T-cell (primary cell): ENCODE results near the gene SLC35D2. TPM values are rescaled to one million over a fixed set of nuclear protein-coding genes. Genes with fewer than 3 reads are reported as not detected.
"Not testable (repeated sequence)": the region's sequence is repeated elsewhere in the genome, so short reads cannot be mapped to it uniquely, and the experiment has no call there.

ENCODE experiments used
- ATAC-seq, 4 experiments: fragments of 200-7000 bp in 3 of 4; fragments of 150-1000 bp in 1 of 4; cut with Tn5 transposase; replicated peaks in 1 of 4; 1 replicate in 3 of 4; 2 replicates in 1 of 4; pipeline ENCODE4 v1.10.0; 2021; ENCODE audit warnings: moderate library complexity in 3 of 4, mild to moderate bottlenecking in 2 of 4, moderate number of reproducible peaks in 1 of 4
- CTCF ChIA-PET, 2 donors: fragments of 300-600 bp; sonication (Branson Sonifier 250); formaldehyde crosslinking; loops; one replicate each; lab custom pipeline; 2022; ENCODE audit warnings: antibody characterized with exemption in 2 of 2; lab: Charles Lee
- POLR2A ChIA-PET, 2 donors: fragments of 300-600 bp; sonication (Branson Sonifier 250); formaldehyde crosslinking; loops; one replicate each; lab custom pipeline; 2022; ENCODE audit warnings: antibody characterized with exemption in 2 of 2; lab: Charles Lee
- DNase-seq, 35 experiments: peaks; one replicate each; pipeline versions ENCODE4 v3.0.0 to v3.0.0-alpha.2; 2013 to 2023
- H3K27ac ChIP-seq: one replicate; pipeline ENCODE4 v1.5.1; 2013; ENCODE audit warnings: low read length
- H3K27me3 ChIP-seq, 2 experiments: replicated peaks in 1 of 2; 1 replicate in 1 of 2; 2 replicates in 1 of 2; pipeline versions ENCODE4 v1.6.1 to v1.7.0; 2013; ENCODE audit warnings: low read length in 1 of 2, mixed read lengths in 1 of 2; ENCODE audit not compliant: control insufficient read depth in 2 of 2, insufficient read depth in 2 of 2; ENCODE audit errors: extremely low read depth in 1 of 2
- H3K36me3 ChIP-seq, 2 donors: 1 replicate in 1 of 2; 2 replicates in 1 of 2; pipeline versions ENCODE4 v1.6.1 to v1.7.0; 2013; ENCODE audit warnings: low read length in 1 of 2; ENCODE audit not compliant: control insufficient read depth in 2 of 2, insufficient read depth in 1 of 2; ENCODE audit errors: extremely low read depth in 1 of 2
- H3K4me1 ChIP-seq, 2 experiments: 1 replicate in 1 of 2; 2 replicates in 1 of 2; pipeline versions ENCODE4 v1.6.1 to v1.7.0; 2013; ENCODE audit warnings: low read length in 2 of 2, mixed read lengths in 1 of 2; ENCODE audit not compliant: insufficient read depth in 2 of 2, control insufficient read depth in 1 of 2; ENCODE audit errors: extremely low read depth in 1 of 2
- H3K4me3 ChIP-seq, 2 donors: 1 replicate in 1 of 2; 2 replicates in 1 of 2; pipeline versions ENCODE4 v1.5.1 to v1.7.0; 2013; ENCODE audit warnings: mild to moderate bottlenecking in 2 of 2, low read length in 1 of 2, moderate library complexity in 1 of 2; ENCODE audit not compliant: control insufficient read depth in 1 of 2; ENCODE audit errors: extremely low read depth in 1 of 2
- H3K9me3 ChIP-seq: 2 replicates; pipeline ENCODE4 v1.7.0; 2013
- H3K27ac Mint-ChIP-seq, 2 donors: one replicate each; pipeline ENCODE4 v1.8.0; 2020 to 2021; ENCODE audit warnings: mild to moderate bottlenecking in 2 of 2, mixed read lengths in 2 of 2
- H3K27me3 Mint-ChIP-seq, 2 donors: one replicate each; pipeline ENCODE4 v1.8.0; 2021 to 2022; ENCODE audit warnings: mixed read lengths in 2 of 2
- H3K36me3 Mint-ChIP-seq: one replicate; pipeline ENCODE4 v1.8.0; 2021; ENCODE audit warnings: mixed read lengths
- H3K4me1 Mint-ChIP-seq, 3 donors: one replicate each; pipeline ENCODE4 v1.8.0; 2020 to 2022; ENCODE audit warnings: mixed read lengths in 3 of 3, mild to moderate bottlenecking in 1 of 3
- H3K4me3 Mint-ChIP-seq, 3 donors: one replicate each; pipeline ENCODE4 v1.8.0; 2020 to 2022; ENCODE audit warnings: mild to moderate bottlenecking in 3 of 3, mixed read lengths in 3 of 3, moderate library complexity in 3 of 3
- H3K9me3 Mint-ChIP-seq, 3 donors: one replicate each; pipeline ENCODE4 v1.8.0; 2020 to 2022; ENCODE audit warnings: mixed read lengths in 3 of 3
- WGBS: methylation state at CpG from one replicate; pipeline ENCODE4 v1.1.5; 2013; ENCODE audit warnings: missing lambda C conversion rate; ENCODE audit not compliant: insufficient coverage; 5-methylcytosine and 5-hydroxymethylcytosine counted together
- total RNA-seq, 35 experiments: library from RNA in 6 of 35; stranded (reverse) in 6 of 35; fragments of 120-200 nt in 1 of 35; gene quantifications; one replicate each; pipeline versions ENCODE4 v1.2.1 to v1.2.4 and lab custom pipeline; 2013 to 2026

Gene SLC35D2
- total RNA-seq, 5 donors from 2014 or later (not counting 1 experiment from before 2014, with no cell fraction given) = 16.2 to 31.4 (median 21.8) TPM

GRCh38 chr9:96322736-96323135, 60.8 kb downstream of the SLC35D2 start:
- H3K4me3 Mint-ChIP-seq, H3K4me1 Mint-ChIP-seq, POLR2A ChIA-PET, H3K4me1 ChIP-seq, H3K9me3 Mint-ChIP-seq, CTCF ChIA-PET, DNase-seq, H3K4me3 ChIP-seq, H3K27me3 Mint-ChIP-seq, H3K9me3 ChIP-seq, H3K27me3 ChIP-seq, H3K27ac Mint-ChIP-seq, H3K36me3 ChIP-seq, ATAC-seq, H3K27ac ChIP-seq: not testable (repeated sequence)
- H3K36me3 Mint-ChIP-seq = peaks cover 15% of the 10 kb centered on the region
- WGBS = no CpG with 5 or more reads among the region's 5 CpGs

DNA sequence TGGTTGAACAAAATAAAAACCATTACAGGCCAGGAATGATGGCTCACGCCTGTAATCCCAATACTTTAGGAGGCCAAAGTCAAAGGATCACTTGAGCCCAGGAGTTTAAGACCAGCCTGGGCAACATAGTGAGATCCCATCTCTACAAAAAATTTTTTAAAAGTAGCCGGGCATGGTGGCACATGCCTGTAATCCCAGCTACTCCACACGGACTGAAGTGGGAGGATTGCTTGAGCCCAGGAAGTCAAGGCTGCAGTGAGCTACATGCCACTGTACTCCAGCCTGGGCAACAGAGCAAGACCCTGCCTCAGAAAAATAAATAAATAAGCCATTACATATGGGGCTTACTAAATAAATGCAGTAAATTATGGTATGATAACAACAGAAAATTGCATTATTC, 61.3 kb downstream of the SLC35D2 start:
- H3K9me3 Mint-ChIP-seq, H3K36me3 ChIP-seq, H3K27me3 Mint-ChIP-seq, ATAC-seq, H3K4me1 Mint-ChIP-seq, H3K4me3 Mint-ChIP-seq, H3K4me1 ChIP-seq, H3K27me3 ChIP-seq, H3K27ac Mint-ChIP-seq, H3K27ac ChIP-seq, CTCF ChIA-PET, H3K9me3 ChIP-seq, POLR2A ChIA-PET, DNase-seq, H3K4me3 ChIP-seq: not testable (repeated sequence)
- WGBS = 90% methylated on average over 2 of the region's 3 CpGs
- H3K36me3 Mint-ChIP-seq = peaks cover 15% of the 10 kb centered on the region

DNA sequence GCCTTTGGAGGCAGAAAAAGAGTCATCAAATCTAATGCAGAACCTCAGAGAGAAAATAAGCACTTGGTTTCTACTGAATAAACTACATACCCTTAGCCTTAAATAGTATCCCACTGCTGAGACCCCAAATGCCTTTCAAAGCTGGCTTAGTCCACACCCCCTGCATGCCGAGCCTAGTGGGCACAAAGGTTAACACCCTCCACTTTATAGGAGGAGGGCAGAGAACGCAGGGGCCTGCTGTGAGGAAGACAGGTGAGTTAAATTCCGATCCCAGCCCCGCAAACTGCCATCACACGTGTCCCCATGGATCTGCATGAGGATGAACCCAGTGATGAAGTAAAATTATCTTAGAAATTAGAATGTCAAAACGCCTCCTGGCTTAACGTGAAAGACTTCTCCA, 62.0 kb downstream of the SLC35D2 start:
- WGBS = no CpG with 5 or more reads among the region's 7 CpGs
- ChIA-PET CTCF (no interaction called here), POLR2A (no interaction called here)
- Mint-ChIP-seq H3K27me3 (no peaks in the 10 kb centered on the region), H3K4me3 (no peak overlapping the region), H3K4me1 (no peaks in the 10 kb centered on the region), H3K36me3 (peaks cover 15% of the 10 kb centered on the region), H3K27ac (no peak overlapping the region), H3K9me3 (no peaks in the 10 kb centered on the region)
- DNase-seq (no peak), ATAC-seq (no peak)
- Histone ChIP-seq H3K4me3 (no peak overlapping the region), H3K27ac (no peak overlapping the region), H3K9me3 (no peaks in the 10 kb centered on the region), H3K36me3 (peaks cover 0 to 3% of the 10 kb centered on the region in 2 donors), H3K27me3 (no peaks in the 10 kb centered on the region), H3K4me1 (no peaks in the 10 kb centered on the region)

DNA sequence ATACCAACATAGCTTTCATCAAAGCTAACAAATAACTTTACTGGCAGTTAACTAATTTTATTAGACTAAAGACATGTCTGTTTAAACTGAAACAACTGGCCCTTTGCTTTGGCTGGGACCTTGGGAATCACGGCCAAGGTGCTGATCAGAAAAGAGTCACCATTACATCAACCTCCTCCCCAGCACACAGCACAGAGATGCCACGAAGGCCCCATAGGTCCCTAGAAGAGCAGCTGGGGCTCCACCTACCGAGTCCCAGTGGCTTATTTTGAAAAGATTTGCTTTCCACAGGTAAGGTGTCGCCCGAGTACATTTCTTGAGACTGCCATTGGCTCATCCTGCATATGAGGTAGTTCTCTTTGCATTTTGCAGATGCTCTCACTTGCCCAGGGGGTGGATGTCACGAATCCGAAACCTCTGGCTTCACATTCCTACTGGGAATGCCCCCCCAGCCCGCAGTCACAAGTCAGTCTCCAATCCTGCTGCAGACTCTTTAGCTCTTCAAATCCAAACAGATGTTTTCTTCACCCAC, 62.7 kb downstream of the SLC35D2 start:
- POLR2A ChIA-PET = interaction anchor here in 1 of 2 donors (0.6 kb wide), 1 partner anchor 12 kb away, joined by 5 read pairs; no protein-coding TSS in a partner anchor
- H3K4me1 ChIP-seq = no peaks in the 10 kb centered on the region
- no peaks in the 10 kb centered on the region for H3K27me3 Mint-ChIP-seq
- H3K4me1 Mint-ChIP-seq = no peaks in the 10 kb centered on the region
- no peak overlapping the region for H3K27ac ChIP-seq
- H3K9me3 ChIP-seq = no peaks in the 10 kb centered on the region
- no peak overlapping the region for H3K4me3 Mint-ChIP-seq
- no peak overlapping the region for H3K4me3 ChIP-seq
- H3K36me3 Mint-ChIP-seq = peaks cover 15% of the 10 kb centered on the region
- H3K9me3 Mint-ChIP-seq = no peaks in the 10 kb centered on the region
- H3K27ac Mint-ChIP-seq = no peak overlapping the region
- CTCF ChIA-PET = interaction anchor here in 1 of 2 donors (0.6 kb wide), 1 partner anchor 343 kb away, joined by 4 read pairs; no protein-coding TSS in a partner anchor
- H3K36me3 ChIP-seq = peaks cover 0 to 3% of the 10 kb centered on the region in 2 donors
- H3K27me3 ChIP-seq = no peaks in the 10 kb centered on the region
- no peak for ATAC-seq
- no peak for DNase-seq
- WGBS = 88% methylated on average over 2 of the region's 8 CpGs

DNA sequence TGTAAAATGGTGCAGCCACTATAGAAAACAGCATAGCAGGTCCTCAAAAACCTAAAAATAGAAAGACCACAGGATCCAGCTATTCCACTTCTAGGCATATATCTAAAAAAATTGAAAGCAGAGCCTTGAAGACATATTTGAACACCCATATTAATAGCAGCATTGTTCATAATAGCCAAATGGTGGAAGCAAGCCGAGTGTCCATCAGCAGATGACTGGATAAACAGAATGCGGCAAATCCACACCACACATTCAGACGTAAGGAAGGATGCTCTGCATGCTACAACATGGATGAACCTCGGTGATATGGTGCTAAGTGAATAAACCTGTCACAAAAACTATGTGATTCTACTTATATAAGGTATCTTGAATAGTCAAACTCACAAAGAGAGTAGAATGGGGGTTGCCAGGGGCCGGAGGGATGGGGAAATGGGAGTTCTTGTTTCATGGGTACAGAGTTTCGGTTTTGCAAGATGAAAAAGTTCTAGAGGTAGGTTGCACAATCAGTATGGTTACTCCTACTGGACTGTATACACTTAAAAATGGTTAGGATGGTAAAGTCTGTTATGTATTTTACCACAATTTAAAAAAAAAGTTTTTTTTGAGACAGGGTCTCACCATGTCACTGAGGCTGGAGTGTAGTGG, 64.5 kb downstream of the SLC35D2 start:
- Mint-ChIP-seq H3K4me3 (no peak overlapping the region), H3K4me1 (no peaks in the 10 kb centered on the region), H3K36me3 (peaks cover 13% of the 10 kb centered on the region), H3K27ac (no peak overlapping the region), H3K9me3 (no peaks in the 10 kb centered on the region), H3K27me3 (no peaks in the 10 kb centered on the region)
- POLR2A ChIA-PET = no interaction called here
- no peak for ATAC-seq
- no peaks in the 10 kb centered on the region for H3K27me3 ChIP-seq
- no peak overlapping the region for H3K27ac ChIP-seq
- peaks cover 0 to 3% of the 10 kb centered on the region in 2 donors for H3K36me3 ChIP-seq
- no peak overlapping the region for H3K4me3 ChIP-seq
- DNase-seq = no peak
- CTCF ChIA-PET = no interaction called here
- H3K9me3 ChIP-seq = no peaks in the 10 kb centered on the region
- no peaks in the 10 kb centered on the region for H3K4me1 ChIP-seq
- no CpG with 5 or more reads among the region's 6 CpGs for WGBS

DNA sequence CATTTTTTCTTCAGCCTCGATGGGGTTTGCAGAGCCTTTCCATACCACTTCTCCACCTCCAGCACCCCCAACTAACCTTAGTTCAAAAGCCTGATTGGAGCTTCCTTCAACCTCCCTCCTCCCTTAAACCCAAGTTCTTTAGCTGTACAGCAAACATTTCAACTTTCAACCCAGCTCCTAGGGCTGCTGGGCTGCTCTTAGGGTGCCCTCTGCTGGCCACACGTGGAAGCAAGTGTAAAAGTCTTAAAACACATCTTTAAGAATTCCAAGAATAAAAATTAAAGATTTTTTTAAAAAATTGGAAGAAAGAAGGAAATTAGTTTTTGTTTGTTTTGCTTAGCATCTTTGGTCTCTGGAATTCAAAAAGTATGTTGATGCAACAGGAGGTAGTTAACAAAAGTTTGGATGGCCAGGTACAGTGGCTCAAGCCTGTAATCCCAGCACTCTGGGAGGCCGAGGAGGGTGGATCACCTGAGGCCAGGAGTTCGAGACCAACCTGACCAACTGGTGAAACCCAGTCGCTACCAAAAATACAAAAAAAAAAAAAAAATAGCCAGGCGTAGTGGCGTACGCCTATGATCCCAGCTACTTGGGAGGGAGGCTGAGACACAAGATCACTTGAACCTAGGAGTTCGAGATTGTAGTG, 66.1 kb downstream of the SLC35D2 start:
- Mint-ChIP-seq H3K4me1 (no peaks in the 10 kb centered on the region), H3K4me3 (no peak overlapping the region), H3K36me3 (peaks cover 14% of the 10 kb centered on the region), H3K9me3 (peaks cover 0 to 13% (median 9%) of the 10 kb centered on the region in 3 donors), H3K27ac (no peak overlapping the region), H3K27me3 (no peaks in the 10 kb centered on the region)
- no peak overlapping the region for H3K4me3 ChIP-seq
- DNase-seq (peak in 31 of 35 experiments; percentile 1 to 72 (median 30)), ATAC-seq (peak in 1 of 4 experiments; percentile 67)
- H3K27ac ChIP-seq = no peak overlapping the region
- no peaks in the 10 kb centered on the region for H3K4me1 ChIP-seq
- 43% methylated on average over 1 of the region's 9 CpGs for whole genome bisulfite sequencing
- no peaks in the 10 kb centered on the region for H3K9me3 ChIP-seq
- peaks cover 0 to 3% of the 10 kb centered on the region in 2 donors for H3K36me3 ChIP-seq
- H3K27me3 ChIP-seq = no peaks in the 10 kb centered on the region
- POLR2A ChIA-PET = interaction anchor here in 1 of 2 donors (0.7 kb wide), 1 partner anchor 776 kb away, joined by 7 read pairs; no protein-coding TSS in a partner anchor
- CTCF ChIA-PET = interaction anchor here (0.5 to 1.3 kb wide), 10 partner anchors 36 to 1123 kb away, joined by 3 to 9 read pairs (median 4); no protein-coding TSS in a partner anchor
